Fibroblast of gingiva (primary cell): ENCODE measurements around the gene TTI1.

ENCODE experiments used
- DNase-seq: peaks from one replicate; pipeline ENCODE4 v3.0.0-alpha.2; 2011; ENCODE audit warnings: low read depth

The TTI1 gene

GRCh38 chr20:38033330-38034107 is at the start of gene TTI1, which contains the start of gene RPRD1B:
TSS of gene TTI1 (minus strand) at chr20:38033456. CDS start at chr20:38013816, 19,640 bp downstream.
TSS of gene RPRD1B (plus strand) at chr20:38033746. CDS start at chr20:38033948, 202 bp downstream.
- DNase-seq, result peak; percentile 76

- DNase-seq, result no peak
Measured at GRCh38 chr20:38082894-38083293, 49.6 kb upstream of the TTI1 start.

GRCh38 chr20:38081575-38081974 is 48.3 kb upstream of the TTI1 start:
- no peak for DNase-seq

GRCh38 chr20:38079353-38079752 is 46.1 kb upstream of the TTI1 start:
- no peak for DNase-seq

- no peak for DNase-seq
Measured at GRCh38 chr20:38078084-38078483, 44.8 kb upstream of the TTI1 start.

GRCh38 chr20:38076548-38076947 is 43.3 kb upstream of the TTI1 start:
- no peak for DNase-seq

GRCh38 chr20:38075161-38075998 is 42.1 kb upstream of the TTI1 start:
- DNase-seq, result peak; percentile 50

- peak; percentile 95 for DNase-seq
Measured at GRCh38 chr20:38073307-38074071, 40.2 kb upstream of the TTI1 start.

- DNase-seq, result no peak
Measured at GRCh38 chr20:38072898-38073297, 39.6 kb upstream of the TTI1 start.

- no peak for DNase-seq
Measured at GRCh38 chr20:38067717-38068365, 34.6 kb upstream of the TTI1 start.

GRCh38 chr20:38066969-38067716 is 33.9 kb upstream of the TTI1 start:
- no peak for DNase-seq

- no peak for DNase-seq
Measured at GRCh38 chr20:38065764-38066375, 32.6 kb upstream of the TTI1 start.

- DNase-seq, result no peak
Measured at GRCh38 chr20:38063911-38064530, 30.8 kb upstream of the TTI1 start.

- no peak for DNase-seq
Measured at GRCh38 chr20:38062890-38063289, 29.6 kb upstream of the TTI1 start.

- no peak for DNase-seq
Measured at GRCh38 chr20:38061109-38061508, 27.9 kb upstream of the TTI1 start.

GRCh38 chr20:38060536-38060935 is 27.3 kb upstream of the TTI1 start:
- no peak for DNase-seq

- no peak for DNase-seq
Measured at GRCh38 chr20:38059832-38060231, 26.6 kb upstream of the TTI1 start.

GRCh38 chr20:38057351-38057972 is 24.2 kb upstream of the TTI1 start:
- DNase-seq, result peak; percentile 49

- no peak for DNase-seq
Measured at GRCh38 chr20:38055848-38056247, 22.6 kb upstream of the TTI1 start.

- DNase-seq, result no peak
Measured at GRCh38 chr20:38055294-38055693, 22.0 kb upstream of the TTI1 start.
